Prostate gland (tissue), 2 donors: Measurements from ENCODE around the gene CNTN4.

Experiments used
- POLR2A ChIP-seq: fragments of 450-650 bp; IDR thresholded peaks from one replicate; pipeline ENCODE4 v1.6.1; 2016; ENCODE audit warnings: antibody characterized with exemption, mild to moderate bottlenecking
- POLR2AphosphoS5 ChIP-seq: sonication (generic); formaldehyde crosslinking; IDR thresholded peaks from one replicate; pipeline ENCODE4 v1.6.1; 2017; ENCODE audit warnings: antibody characterized with exemption
- TF ChIP-seq, protein P1 (sequence below), 4 experiments: fragments of 200-600 bp in 2 of 4; fragments of 450-650 bp in 2 of 4; sonication (generic) in 2 of 4; IDR thresholded peaks; 1 replicate in 3 of 4; 2 replicates in 1 of 4; pipeline ENCODE4 v1.5.1; 2016 to 2019; ENCODE audit warnings: antibody characterized with exemption in 4 of 4, mild to moderate bottlenecking in 2 of 4, moderate library complexity in 2 of 4

DNA sequence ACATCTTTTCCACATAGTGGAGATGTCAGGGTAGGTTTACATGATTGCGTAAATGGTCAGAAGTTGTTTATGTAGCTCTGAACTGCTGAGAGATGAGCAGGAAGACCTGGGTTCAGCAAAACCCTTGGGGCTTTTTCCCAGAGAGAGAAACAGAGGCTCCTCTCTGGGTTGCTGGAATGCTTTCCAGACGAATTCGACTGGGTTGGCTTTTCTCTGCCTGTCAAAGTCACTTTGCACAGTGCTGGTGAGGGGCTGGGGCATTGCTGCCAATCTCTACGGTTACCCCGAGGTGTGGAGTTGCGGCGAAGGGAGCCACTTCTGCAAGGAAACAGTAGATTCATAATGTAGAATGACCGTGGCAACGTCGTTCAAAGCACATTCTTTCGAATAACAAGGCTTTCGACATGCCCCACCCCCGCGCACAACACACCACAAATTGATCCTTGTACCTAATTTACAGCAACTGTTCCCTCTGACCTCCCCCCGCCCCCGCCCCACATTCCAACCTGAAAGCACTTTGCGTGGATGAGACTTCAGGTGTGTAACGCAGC is 950 bp upstream of the CNTN4 start:
- TF ChIP-seq, protein P1, sequence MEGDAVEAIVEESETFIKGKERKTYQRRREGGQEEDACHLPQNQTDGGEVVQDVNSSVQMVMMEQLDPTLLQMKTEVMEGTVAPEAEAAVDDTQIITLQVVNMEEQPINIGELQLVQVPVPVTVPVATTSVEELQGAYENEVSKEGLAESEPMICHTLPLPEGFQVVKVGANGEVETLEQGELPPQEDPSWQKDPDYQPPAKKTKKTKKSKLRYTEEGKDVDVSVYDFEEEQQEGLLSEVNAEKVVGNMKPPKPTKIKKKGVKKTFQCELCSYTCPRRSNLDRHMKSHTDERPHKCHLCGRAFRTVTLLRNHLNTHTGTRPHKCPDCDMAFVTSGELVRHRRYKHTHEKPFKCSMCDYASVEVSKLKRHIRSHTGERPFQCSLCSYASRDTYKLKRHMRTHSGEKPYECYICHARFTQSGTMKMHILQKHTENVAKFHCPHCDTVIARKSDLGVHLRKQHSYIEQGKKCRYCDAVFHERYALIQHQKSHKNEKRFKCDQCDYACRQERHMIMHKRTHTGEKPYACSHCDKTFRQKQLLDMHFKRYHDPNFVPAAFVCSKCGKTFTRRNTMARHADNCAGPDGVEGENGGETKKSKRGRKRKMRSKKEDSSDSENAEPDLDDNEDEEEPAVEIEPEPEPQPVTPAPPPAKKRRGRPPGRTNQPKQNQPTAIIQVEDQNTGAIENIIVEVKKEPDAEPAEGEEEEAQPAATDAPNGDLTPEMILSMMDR (IDR thresholded peaks at IDR 0.05) = no peak
- no peak for TF ChIP-seq POLR2AphosphoS5
- TF ChIP-seq POLR2A = no peak
